Duodenal mucosa (tissue), 2 donors: ENCODE data around the gene NFATC4.

Source experiments
- H3K27ac ChIP-seq: one replicate; pipeline ENCODE4 v1.7.0; 2013; ENCODE audit warnings: low read depth, low read length
- H3K27me3 ChIP-seq, 2 donors: one replicate each; pipeline ENCODE4 v1.7.0; 2013; ENCODE audit warnings: low read length in 2 of 2, control low read depth in 1 of 2; ENCODE audit not compliant: insufficient read depth in 2 of 2, control insufficient read depth in 1 of 2
- H3K36me3 ChIP-seq, 2 donors: one replicate each; pipeline ENCODE4 v1.7.0; 2013; ENCODE audit warnings: low read length in 2 of 2, control low read depth in 1 of 2; ENCODE audit not compliant: insufficient read depth in 2 of 2, control insufficient read depth in 1 of 2
- H3K4me1 ChIP-seq, 2 donors: one replicate each; pipeline ENCODE4 v1.7.0; 2013; ENCODE audit warnings: low read length in 2 of 2, control low read depth in 1 of 2; ENCODE audit not compliant: insufficient read depth in 2 of 2, control insufficient read depth in 1 of 2
- H3K4me3 ChIP-seq, 2 donors: one replicate each; pipeline ENCODE4 v1.7.0; 2013; ENCODE audit warnings: low read length in 2 of 2, low read depth in 1 of 2
- H3K9ac ChIP-seq, 2 donors: one replicate each; pipeline ENCODE4 v1.7.0; 2013; ENCODE audit warnings: low read length in 2 of 2, low read depth in 1 of 2
- H3K9me3 ChIP-seq, 2 donors: one replicate each; pipeline ENCODE4 v1.7.0; 2013; ENCODE audit warnings: low read length in 2 of 2, control low read depth in 1 of 2; ENCODE audit not compliant: control insufficient read depth in 1 of 2

NFATC4 gene

GRCh38 chr14:24329736-24330135 lies 38.2 kb upstream of the NFATC4 start:
- no peak overlapping the region for H3K27ac ChIP-seq
- H3K4me1 ChIP-seq = peaks cover 28 to 48% of the 10 kb centered on the region in 2 donors
- no peak overlapping the region for H3K9ac ChIP-seq
- no peak overlapping the region for H3K4me3 ChIP-seq
- H3K36me3 ChIP-seq = no peaks in the 10 kb centered on the region
- no peaks in the 10 kb centered on the region for H3K9me3 ChIP-seq
- H3K27me3 ChIP-seq = peaks cover 6 to 9% of the 10 kb centered on the region in 2 donors

GRCh38 chr14:24330973-24331674 lies 36.9 kb upstream of the NFATC4 start:
- Histone ChIP-seq H3K4me1 (peaks cover 32 to 53% of the 10 kb centered on the region in 2 donors), H3K4me3 (no peak overlapping the region), H3K27me3 (peaks cover 12 to 23% of the 10 kb centered on the region in 2 donors), H3K36me3 (peaks cover 0 to 4% of the 10 kb centered on the region in 2 donors), H3K9me3 (no peaks in the 10 kb centered on the region), H3K9ac (no peak overlapping the region), H3K27ac (no peak overlapping the region)

DNA sequence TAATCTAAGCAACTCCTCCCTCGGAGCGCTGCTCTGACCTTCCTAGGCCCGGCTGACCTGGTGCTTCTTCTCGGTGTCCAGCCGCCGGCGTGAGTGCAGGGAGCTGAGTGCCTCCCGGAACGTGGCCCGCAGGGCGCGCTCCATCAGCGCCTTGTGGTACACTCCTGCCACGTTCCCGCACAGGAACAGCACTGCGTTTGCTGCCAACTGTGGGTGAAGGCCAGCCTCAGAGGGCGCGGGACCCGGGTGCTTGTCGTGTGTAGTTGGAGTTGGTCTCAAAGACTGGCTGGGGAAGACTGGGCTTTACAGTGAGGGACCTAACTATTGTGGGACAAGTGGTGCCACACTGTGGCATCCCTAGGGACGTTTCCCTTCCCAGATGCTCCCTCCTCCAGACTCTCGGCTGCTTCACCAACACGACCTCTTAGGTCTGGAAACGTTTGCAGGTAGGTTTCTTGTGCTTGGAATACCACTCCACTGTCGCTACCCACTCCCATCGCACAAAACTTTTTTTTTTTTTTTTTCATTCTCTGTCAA lies 36.2 kb upstream of the NFATC4 start:
- H3K9ac ChIP-seq = no peak overlapping the region
- H3K4me3 ChIP-seq = peak overlapping the region in 1 of 2 donors; percentile 65
- peaks cover 32 to 53% of the 10 kb centered on the region in 2 donors for H3K4me1 ChIP-seq
- no peak overlapping the region for H3K27ac ChIP-seq
- H3K36me3 ChIP-seq = peaks cover 0 to 10% of the 10 kb centered on the region in 2 donors
- no peaks in the 10 kb centered on the region for H3K9me3 ChIP-seq
- H3K27me3 ChIP-seq = peaks cover 12 to 23% of the 10 kb centered on the region in 2 donors

DNA sequence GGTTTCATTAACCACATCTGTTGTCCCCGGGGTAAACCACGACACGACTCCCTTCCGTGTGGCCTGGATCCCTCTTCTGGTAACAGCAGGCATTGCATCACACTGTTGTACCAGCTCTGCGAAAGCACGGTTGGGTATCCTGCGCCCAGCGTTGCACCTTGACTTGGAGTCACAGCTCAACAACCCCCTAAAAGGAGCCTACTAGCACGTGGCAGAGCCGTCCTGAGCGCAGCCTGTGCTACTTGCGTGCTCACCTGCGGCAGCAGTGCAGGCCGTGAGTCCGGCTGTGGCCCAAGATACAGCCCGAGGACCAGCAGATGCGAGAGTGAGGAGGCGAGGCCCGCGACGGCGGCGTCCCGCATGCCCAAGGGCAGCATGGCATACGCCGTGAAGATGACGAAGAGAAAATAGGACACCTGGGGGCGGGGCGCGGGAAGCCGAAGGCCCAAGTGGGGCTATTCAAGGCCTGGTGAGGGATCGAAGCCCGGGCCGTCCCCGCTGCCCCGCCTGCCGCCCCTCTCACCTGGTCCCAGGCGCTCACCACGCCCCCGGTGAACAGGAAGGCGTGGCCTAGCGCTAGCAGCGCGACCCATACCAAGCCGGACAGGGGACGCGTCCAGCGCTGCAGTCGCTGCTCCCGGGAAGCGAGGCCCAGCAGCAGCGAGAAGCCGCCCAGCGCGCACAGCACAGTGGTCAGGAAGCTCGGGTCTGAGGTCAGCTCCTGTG lies 35.6 kb upstream of the NFATC4 start:
- Histone ChIP-seq H3K27ac (no peak overlapping the region), H3K27me3 (peaks cover 10 to 23% of the 10 kb centered on the region in 2 donors), H3K9ac (peak overlapping the region; percentile 23 to 43)

DNA sequence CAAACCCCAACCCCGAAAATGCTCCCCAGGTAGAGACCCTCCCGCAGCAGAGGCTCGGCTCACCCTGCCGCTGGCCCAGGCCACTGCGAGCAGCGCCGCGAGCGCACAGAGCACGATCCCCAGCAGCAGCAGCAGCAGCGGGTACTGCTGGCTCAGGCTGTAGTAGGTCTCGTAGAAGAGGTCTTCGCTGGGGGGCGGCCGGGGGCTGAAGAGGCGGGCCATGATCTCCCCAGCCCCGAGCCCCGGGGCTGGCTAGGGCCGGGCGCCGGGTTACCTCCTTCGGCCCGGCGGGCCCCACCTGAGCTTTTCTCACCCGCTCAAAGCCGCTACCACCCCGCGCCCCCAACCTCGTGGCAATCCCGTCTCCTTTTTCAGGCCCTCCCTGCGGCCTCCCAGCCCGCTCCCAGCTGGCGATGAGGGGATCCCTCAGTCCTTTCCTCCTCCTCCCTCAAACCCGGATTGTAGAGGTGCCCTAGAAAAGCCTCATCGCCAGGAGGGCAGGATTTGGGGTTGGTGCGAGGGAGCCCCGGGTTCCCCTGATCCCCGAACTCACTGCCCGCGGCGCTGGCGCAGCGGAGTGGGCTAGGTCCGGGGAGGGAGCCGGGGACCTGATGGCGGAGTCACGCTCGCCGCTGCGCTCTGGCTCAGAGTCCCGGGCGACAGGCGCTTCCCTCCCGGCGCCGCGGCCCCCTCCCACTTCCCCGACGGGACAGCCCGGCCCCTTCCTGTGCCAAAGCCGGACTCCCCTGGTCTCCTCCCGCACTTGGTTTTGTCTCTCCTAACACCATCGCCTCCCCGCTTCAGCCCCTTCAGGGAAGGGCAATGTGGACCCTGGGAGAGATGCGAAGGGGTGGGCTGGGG lies 33.3 kb upstream of the NFATC4 start, which contains the start of gene ADCY4:
ADCY4 (minus strand) TSS at position 641 of the 861 bp plus-strand sequence; CDS start at position 222, 419 bp downstream.
- Histone ChIP-seq H3K4me3 (peak within 1 kb of the TSS; percentile 49 to 57), H3K27me3 (peaks cover 8 to 23% of the 10 kb centered on the region in 2 donors), H3K27ac (peak within 1 kb of the TSS; percentile 14), H3K9ac (no peak within 1 kb of the TSS), H3K4me1 (peaks cover 45 to 48% of the 10 kb centered on the region in 2 donors), H3K36me3 (peaks cover 7 to 25% of the 10 kb centered on the region in 2 donors), H3K9me3 (no peaks in the 10 kb centered on the region)

More for the DNA sequence above, 35.6 kb upstream of the NFATC4 start:
- Histone ChIP-seq H3K4me3 (peak overlapping the region; percentile 65 to 76), H3K36me3 (peaks cover 5 to 16% of the 10 kb centered on the region in 2 donors), H3K4me1 (peaks cover 32 to 49% of the 10 kb centered on the region in 2 donors), H3K9me3 (no peaks in the 10 kb centered on the region)

DNA sequence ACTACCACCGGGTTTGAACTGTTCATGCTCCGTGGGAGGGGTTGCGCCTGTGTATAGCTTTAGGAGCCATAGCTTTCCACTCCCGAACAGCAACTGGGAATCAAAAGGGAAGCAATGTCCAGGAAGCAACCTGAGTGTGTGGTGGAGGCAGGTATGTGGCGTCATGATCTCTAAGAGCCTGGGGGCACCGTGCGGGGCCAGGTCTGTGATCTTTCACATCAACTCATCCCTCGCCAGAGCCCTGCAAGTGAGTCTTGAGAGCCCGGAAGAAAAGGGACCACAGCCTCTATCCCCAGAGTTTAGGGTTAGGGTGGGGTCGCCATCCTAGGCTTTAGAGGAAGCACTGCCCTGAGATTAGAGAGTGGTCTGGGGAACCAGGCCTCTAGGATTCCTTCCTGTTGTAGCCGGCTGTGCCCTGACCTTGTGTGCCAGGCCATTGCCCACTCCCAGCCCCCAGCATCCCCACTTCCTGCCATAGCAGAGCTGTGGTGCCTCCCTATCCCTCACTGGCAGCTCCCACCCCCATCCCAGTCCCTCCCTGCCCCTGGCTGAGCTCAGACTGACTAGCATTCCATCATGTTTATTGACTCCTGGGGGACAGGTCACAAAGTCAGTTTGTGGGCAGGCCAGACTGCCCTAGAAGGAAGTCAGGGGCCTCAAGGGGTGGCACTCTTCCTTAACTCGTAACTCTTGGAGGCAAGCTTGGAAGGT lies 32.4 kb upstream of the NFATC4 start:
- no peaks in the 10 kb centered on the region for H3K9me3 ChIP-seq
- H3K27me3 ChIP-seq = peaks cover 8 to 23% of the 10 kb centered on the region in 2 donors
- H3K27ac ChIP-seq = no peak overlapping the region
- no peak overlapping the region for H3K9ac ChIP-seq
- H3K4me3 ChIP-seq = no peak overlapping the region
- peaks cover 7 to 25% of the 10 kb centered on the region in 2 donors for H3K36me3 ChIP-seq
- H3K4me1 ChIP-seq = peaks cover 51% of the 10 kb centered on the region in 2 donors

DNA sequence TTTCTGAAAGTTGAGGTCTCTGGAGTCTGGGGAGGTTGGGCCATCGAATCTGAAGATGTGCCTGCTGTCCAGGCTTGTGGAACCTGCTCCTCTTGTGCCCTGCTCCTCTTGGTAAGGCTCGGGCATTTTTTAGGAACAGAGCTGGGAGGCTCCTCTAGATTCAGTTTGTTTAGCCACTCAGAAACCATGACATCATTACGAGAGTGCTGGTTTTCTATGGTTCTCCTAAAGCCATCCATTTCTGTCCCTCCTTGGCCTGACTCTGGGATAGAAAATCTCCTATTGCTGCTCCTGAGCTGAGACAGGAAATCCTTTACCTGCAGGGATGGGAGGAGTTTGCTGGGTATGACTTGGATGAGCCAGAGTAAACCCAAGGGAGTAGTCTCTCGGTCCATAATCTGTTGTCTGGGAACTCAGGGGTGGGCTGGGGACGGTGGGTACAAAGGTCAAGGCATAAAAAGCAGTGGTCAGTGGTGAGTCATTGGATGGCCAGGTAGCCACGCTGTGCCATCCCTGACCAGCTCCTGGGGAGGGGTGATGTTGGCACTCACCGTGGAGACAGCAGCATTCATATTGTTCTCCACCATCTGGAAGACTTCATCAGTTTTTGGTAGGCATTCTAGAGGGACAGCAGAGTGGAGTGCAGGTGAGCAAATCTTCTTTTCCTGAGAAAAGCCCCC lies 30.7 kb upstream of the NFATC4 start:
- H3K27me3 ChIP-seq = peaks cover 8 to 23% of the 10 kb centered on the region in 2 donors

DNA sequence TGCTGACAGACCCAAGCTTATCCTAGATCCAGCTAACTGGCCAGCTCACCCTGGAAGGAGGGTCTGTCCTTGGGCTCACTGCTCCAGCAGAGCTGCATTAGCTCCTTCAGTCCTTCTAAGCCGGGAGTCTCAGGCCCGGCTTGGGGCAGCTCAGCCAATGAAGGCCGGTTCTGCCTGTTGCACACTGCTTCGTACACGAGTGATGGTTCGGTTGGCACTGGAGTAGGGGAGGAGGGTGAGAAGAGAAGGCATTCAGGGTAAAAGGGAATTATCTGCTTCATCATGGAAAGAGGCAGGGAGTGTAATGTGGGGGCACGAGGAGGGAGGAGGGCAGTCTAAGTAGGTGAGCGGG lies 30.2 kb upstream of the NFATC4 start:
- no peak overlapping the region for H3K9ac ChIP-seq
- H3K27me3 ChIP-seq = peaks cover 8 to 23% of the 10 kb centered on the region in 2 donors
- H3K4me1 ChIP-seq = peaks cover 37% of the 10 kb centered on the region in 2 donors
- peaks cover 7 to 25% of the 10 kb centered on the region in 2 donors for H3K36me3 ChIP-seq
- no peak overlapping the region for H3K4me3 ChIP-seq
- no peak overlapping the region for H3K27ac ChIP-seq
- no peaks in the 10 kb centered on the region for H3K9me3 ChIP-seq

More for the DNA sequence above, 30.7 kb upstream of the NFATC4 start:
- Histone ChIP-seq H3K4me3 (no peak overlapping the region), H3K4me1 (peaks cover 42% of the 10 kb centered on the region in 2 donors), H3K9me3 (no peaks in the 10 kb centered on the region), H3K36me3 (peaks cover 7 to 25% of the 10 kb centered on the region in 2 donors), H3K27ac (no peak overlapping the region), H3K9ac (no peak overlapping the region)

DNA sequence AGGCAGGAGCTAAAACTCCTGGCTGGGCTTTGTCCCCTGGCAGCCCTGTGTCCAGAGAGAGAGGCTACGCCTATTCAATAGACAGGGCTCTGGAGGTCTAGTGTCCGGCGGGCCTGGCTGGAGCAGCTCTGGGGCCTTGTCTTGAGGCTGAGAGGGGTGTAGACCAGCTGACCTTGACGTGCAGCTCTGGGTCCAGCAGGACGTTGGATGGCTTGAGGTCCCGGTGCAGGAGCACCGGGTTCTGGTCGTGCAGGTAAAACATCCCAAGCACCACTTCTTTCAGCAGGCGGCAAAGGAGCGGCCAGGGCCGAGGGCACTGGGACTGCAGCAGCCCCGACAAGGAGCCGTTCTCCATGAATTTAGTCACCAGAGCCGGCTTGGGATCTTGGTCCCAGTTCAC lies 29.1 kb upstream of the NFATC4 start:
- Histone ChIP-seq H3K9me3 (no peaks in the 10 kb centered on the region), H3K9ac (peak overlapping the region; percentile 88 to 90), H3K27me3 (peaks cover 8 to 23% of the 10 kb centered on the region in 2 donors), H3K4me3 (peak overlapping the region; percentile 88 to 95), H3K27ac (no peak overlapping the region), H3K4me1 (peaks cover 30 to 33% of the 10 kb centered on the region in 2 donors), H3K36me3 (peaks cover 7 to 25% of the 10 kb centered on the region in 2 donors)
